K562 (cell line): ENCODE results near the gene FLAD1. TPM values are rescaled to one million over a fixed set of nuclear protein-coding genes. Genes with fewer than 3 reads are reported as not detected.

Experiments
- ATAC-seq: fragments of 200-7000 bp; cut with Tn5 transposase; 3 replicates; pipeline ENCODE4 v1.9.1; 2020; ENCODE audit warnings: moderate library complexity
- BruUV-seq: library from RNA; stranded (reverse); fragments of 400-500 nt; replicated peaks from 2 replicates; lab custom pipeline; 2021; lab: Mats Ljungman, UMichigan
- CTCF ChIA-PET: fragments of 300-600 bp; formaldehyde crosslinking; extraction: SDS; loops from one replicate; lab custom pipeline; 2021; ENCODE audit warnings: low intra/inter-chr PET ratio; lab: Yijun Ruan, JAX
- POLR2A ChIA-PET: fragments of 300-600, 350-650 bp; sonication (Branson Sonifier 250); formaldehyde crosslinking; extraction: SDS; loops from one replicate; lab custom pipeline; 2021; ENCODE audit warnings: antibody characterized with exemption, inconsistent platforms; lab: Yijun Ruan, JAX
- DNase-seq, 4 experiments: peaks; one replicate each; pipeline versions ENCODE4 v3.0.0 to v3.0.0-alpha.2; 2011 to 2018; ENCODE audit warnings: low spot score in 3 of 4, mixed read lengths in 3 of 4; ENCODE audit errors: extremely low read depth in 1 of 4
- FAIRE-seq: peaks from 2 replicates; lab custom pipeline; 2011; peaks lifted over from hg19 to GRCh38; lab: Jason Lieb, UNC
- H2AFZ ChIP-seq: 2 replicates; pipeline ENCODE4 v1.6.0; 2011; ENCODE audit warnings: low read depth, low read length, control low read depth, inconsistent platforms
- H3K27ac ChIP-seq: fragments of 200-600 bp; 3 replicates; pipeline ENCODE4 v1.8.0; 2011; ENCODE audit warnings: low read depth, mild to moderate bottlenecking, control low read depth, inconsistent platforms, low read length, moderate library complexity, mixed read lengths; ENCODE audit errors: extremely low read depth
- H3K27me3 ChIP-seq, 2 experiments: fragments of 300-600 bp in 1 of 2; 2 replicates in 1 of 2; 3 replicates in 1 of 2; pipeline versions ENCODE4 v1.6.0 to v1.8.0; 2011; ENCODE audit warnings: inconsistent platforms in 2 of 2, low read length in 2 of 2, mild to moderate bottlenecking in 1 of 2, mixed read lengths in 1 of 2, moderate library complexity in 1 of 2; ENCODE audit not compliant: control insufficient read depth in 2 of 2, insufficient read depth in 2 of 2
- H3K36me3 ChIP-seq: fragments of 300-600 bp; 3 replicates; pipeline ENCODE4 v1.8.0; 2011; ENCODE audit warnings: mild to moderate bottlenecking, low read length, inconsistent platforms; ENCODE audit not compliant: control insufficient read depth, insufficient read depth
- H3K4me1 ChIP-seq, 2 experiments: fragments of 200-600 bp in 1 of 2; replicated peaks in 1 of 2; 2 replicates in 1 of 2; 3 replicates in 1 of 2; pipeline versions ENCODE4 v1.5.1 to v1.8.0; 2011; ENCODE audit warnings: inconsistent platforms in 2 of 2, low read length in 2 of 2, mild to moderate bottlenecking in 1 of 2, mixed read lengths in 1 of 2, moderate library complexity in 1 of 2; ENCODE audit not compliant: control insufficient read depth in 2 of 2, insufficient read depth in 2 of 2
- H3K4me2 ChIP-seq: 2 replicates; pipeline ENCODE4 v1.6.1; 2011; ENCODE audit warnings: low read length, control low read depth, inconsistent platforms, mixed read lengths; ENCODE audit not compliant: insufficient read depth
- H3K4me3 ChIP-seq: fragments of 200-600 bp; sonication (generic), shearing (Covaris generic); 2 replicates; pipeline ENCODE4 v1.5.1; 2016; ENCODE audit warnings: control low read depth, inconsistent platforms
- H3K79me2 ChIP-seq: fragments of 200-600 bp; 3 replicates; pipeline ENCODE4 v1.8.0; 2011; ENCODE audit warnings: low read length, inconsistent platforms; ENCODE audit not compliant: control insufficient read depth, insufficient read depth
- H3K9ac ChIP-seq, 2 experiments: 2 replicates each; pipeline versions ENCODE4 v1.6.0 to v1.6.1; 2011; ENCODE audit warnings: low read depth in 2 of 2, low read length in 2 of 2, control low read depth in 1 of 2, inconsistent platforms in 1 of 2, mild to moderate bottlenecking in 1 of 2, mixed read lengths in 1 of 2; ENCODE audit not compliant: insufficient read depth in 1 of 2
- H3K9me1 ChIP-seq: one replicate; pipeline ENCODE4 v1.6.0; 2011; ENCODE audit warnings: inconsistent platforms, mild to moderate bottlenecking, low read length, moderate library complexity; ENCODE audit not compliant: control insufficient read depth, insufficient read depth
- H3K9me3 ChIP-seq: replicated peaks from 2 replicates; pipeline ENCODE4 v1.5.1; 2011; ENCODE audit warnings: low read depth, low read length, inconsistent platforms; ENCODE audit not compliant: control insufficient read depth, insufficient read depth
- H4K20me1 ChIP-seq: replicated peaks from 2 replicates; pipeline ENCODE4 v1.6.1; 2011; ENCODE audit warnings: low read length, inconsistent platforms, mixed read lengths; ENCODE audit not compliant: control insufficient read depth, insufficient read depth
- CEBPZ ChIP-seq: fragments of 150-350 bp; IDR thresholded peaks from 2 replicates; pipeline ENCODE4 v1.6.1; 2014; ENCODE audit warnings: low read depth, mild to moderate bottlenecking, low read length, borderline replicate concordance
- CHD2 ChIP-seq: IDR thresholded peaks from 2 replicates; pipeline ENCODE4 v1.6.1; 2011; ENCODE audit warnings: low read depth, low read length
- MECOM ChIP-seq: fragments of 250-450 bp; sonication (Bioruptor Pico); IDR thresholded peaks from 2 replicates; pipeline ENCODE4 v1.8.0; 2022; ENCODE audit warnings: inconsistent platforms
- MYC ChIP-seq, 2 experiments: fragments of 250-450 bp in 1 of 2; sonication (Bioruptor Pico) in 1 of 2; IDR thresholded peaks; 2 replicates each; pipeline versions ENCODE4 v1.5.1 to v1.6.1; 2012 to 2021; ENCODE audit warnings: low read depth in 2 of 2, borderline replicate concordance in 1 of 2, improper control_type of control experiment in 1 of 2, low read length in 1 of 2, mild to moderate bottlenecking in 1 of 2, moderate library complexity in 1 of 2
- MYNN ChIP-seq, 2 experiments: sonication (generic); formaldehyde crosslinking in 1 of 2; IDR thresholded peaks; 2 replicates each; pipeline versions ENCODE4 v1.5.0 to v1.6.1; 2016 to 2020; ENCODE audit warnings: antibody characterized with exemption in 1 of 2, missing genetic modification reagents in 1 of 2
- POLR2H ChIP-seq: IDR thresholded peaks from 2 replicates; pipeline ENCODE4 v1.6.1; 2016; ENCODE audit warnings: missing genetic modification characterization, low read depth, mild to moderate bottlenecking, control low read depth, missing compliant biosample characterization, moderate library complexity
- RERE ChIP-seq: sonication (generic); formaldehyde crosslinking; IDR thresholded peaks from 2 replicates; pipeline ENCODE4 v1.8.0; 2023; ENCODE audit warnings: missing genetic modification reagents, mild to moderate bottlenecking, borderline replicate concordance
- TFAP4 ChIP-seq: sonication (generic); formaldehyde crosslinking; IDR thresholded peaks from 2 replicates; pipeline ENCODE4 v1.8.0; 2022; ENCODE audit warnings: missing genetic modification reagents, mild to moderate bottlenecking, moderate library complexity, borderline replicate concordance
- ZNF444 ChIP-seq: fragments of 250-450 bp; sonication (Bioruptor Pico); IDR thresholded peaks from 2 replicates; pipeline ENCODE4 v1.4.0; 2020; ENCODE audit warnings: mild to moderate bottlenecking, moderate library complexity
- ZNF57 ChIP-seq: fragments of 450-650 bp; formaldehyde crosslinking; IDR thresholded peaks from 2 replicates; pipeline ENCODE4 v1.4.0; 2020; ENCODE audit warnings: mild to moderate bottlenecking, moderate library complexity
- WGBS: fragments of 100-300 bp; shearing (Covaris generic); methylation state at CpG from one replicate; pipeline ENCODE4 v1.1.6; 2016; ENCODE audit warnings: low coverage, mixed read lengths; ENCODE audit not compliant: insufficient coverage; ENCODE audit errors: missing lambda C conversion rate; 5-methylcytosine and 5-hydroxymethylcytosine counted together
- in situ Hi-C: fragments of 300-500 bp; cut with MboI; formaldehyde crosslinking; loops from 4 replicates; pipeline ENCODE4 v1.15.0; 2018; ENCODE audit warnings: inconsistent platforms, mixed read lengths
- intact Hi-C: fragments of 100-400 bp; cut with micrococcal nuclease; formaldehyde crosslinking; loops from 2 replicates; pipeline ENCODE4 v1.14.2; 2022
- polyA plus RNA-seq, 8 experiments: library from polyadenylated mRNA; depleted of rRNA in 4 of 8; stranded (reverse) in 5 of 8; unstranded in 3 of 8; fragments of >200 nt; fragmentation: Nextera tagmentation in 2 of 8; fragmentation: Illumina TruSeq in 1 of 8; extraction: Ambion mirVana in 2 of 8; extraction: Trizol in 1 of 8; gene quantifications; 2 replicates each; pipeline versions ENCODE4 v1.2.1 to v1.2.3, GENCODE V29; 2011 to 2014; ENCODE audit warnings: inconsistent platforms in 1 of 8, missing spikeins in 1 of 8
- total RNA-seq, 7 experiments: library from RNA; depleted of rRNA in 6 of 7; stranded (reverse); fragments of >200 nt in 6 of 7; fragmentation: Illumina TruSeq in 2 of 7; extraction: Trizol in 2 of 7; gene quantifications; 2 replicates each; pipeline versions ENCODE4 v1.2.1 to v1.2.3, GENCODE V29; 2011 to 2021; ENCODE audit warnings: low replicate concordance in 1 of 7

FLAD1 gene
- total and polyA plus RNA-seq, 9 of the 15 experiments (the other 6 are each of a cell fraction or from before 2014, with no cell fraction given) = 24.9 to 85.8 (median 67.0) TPM

- FAIRE-seq (no peak), DNase-seq (peak; percentile 59 to 90 (median 68)), ATAC-seq (peak; percentile 36)
- peaks cover 53 to 78% of the 10 kb centered on the region in 2 experiments for H3K4me1 ChIP-seq
- H3K4me3 ChIP-seq = peak overlapping the region; percentile 97
- peak overlapping the region; percentile 1; the same call in 1 of the 2 replicates for H2AFZ ChIP-seq
- no peaks in the 10 kb centered on the region for H3K9me3 ChIP-seq
- in situ Hi-C loops = no loop called here
- H3K9me1 ChIP-seq = no peaks in the 10 kb centered on the region
- no peaks in the 10 kb centered on the region for H3K27me3 ChIP-seq
- H3K36me3 ChIP-seq = peaks cover 37% of the 10 kb centered on the region; the same call in 2 of the 3 replicates
- H3K79me2 ChIP-seq = peaks cover 70% of the 10 kb centered on the region
- intact Hi-C loops = loop anchor here (5.0 kb wide), 3 partner anchors 43 to 447 kb away; partner anchors contain the start of genes EFNA3 and UBE2Q1
- H4K20me1 ChIP-seq = peaks cover 3% of the 10 kb centered on the region; the same call in 1 of the 2 replicates
- H3K27ac ChIP-seq = peak overlapping the region; percentile 99
- H3K4me2 ChIP-seq = peak overlapping the region; percentile 99
- CTCF ChIA-PET = interaction anchor here (0.6 to 0.9 kb wide), 2 partner anchors 47 to 76 kb away, joined by 3 read pairs; no protein-coding TSS in a partner anchor
- no TSS peak for BruUV-seq
- POLR2A ChIA-PET = interaction anchor here (0.8 to 1.5 kb wide), 7 partner anchors 9 to 137 kb away, joined by 3 to 8 read pairs (median 3); no protein-coding TSS in a partner anchor
- 0% methylated on average over 11 of the region's 34 CpGs for WGBS
- H3K9ac ChIP-seq = peak overlapping the region; percentile 99
- TF ChIP-seq MYC (IDR thresholded peaks at IDR 0.05; ENCODE audit: low read depth, low read length) (peak; percentile 17; the same call in 1 of the 2 replicates), MYC (CRISPR knock-in tag; IDR thresholded peaks at IDR 0.05; ENCODE audit: borderline replicate concordance, low read depth) (no peak), ZNF444 (CRISPR knock-in tag) (no peak), POLR2H (tag) (no peak), CHD2 (no peak), MYNN (IDR thresholded peaks at IDR 0.05) (no peak), MYNN (CRISPR knock-in tag; IDR thresholded peaks at IDR 0.05) (no peak), ZNF57 (CRISPR knock-in tag) (no peak), TFAP4 (no peak), CEBPZ (no peak), RERE (no peak), MECOM (CRISPR knock-in tag) (no peak)
Observed at GRCh38 chr1:155003766-155004351, 20.7 kb downstream of the FLAD1 start.
